ENCODE measurements around the gene COQ7.

GRCh38 chr16:19118938-19119431, 51.6 kb downstream of the COQ7 start:
- TF ChIP-seq CTCF (IDR thresholded peaks at IDR 0.05 in 4 of 5, conservative IDR thresholded peaks at IDR 0.05 in 1 of 5) (no peak), POLR2A (IDR thresholded peaks at IDR 0.05) (no peak)

Data from gastrocnemius medialis (tissue), 4 donors.